Smooth muscle cell (in vitro differentiated cells): ENCODE results near the gene ZNF778. TPM values are rescaled to one million over a fixed set of nuclear protein-coding genes. Genes with fewer than 3 reads are reported as not detected.

Experiments
- DNase-seq: peaks from one replicate; lab custom pipeline; 2025; ENCODE audit not compliant: unreplicated experiment; lab: John Stamatoyannopoulos, UW
- H2AFZ ChIP-seq: fragments of 200-600 bp; sonication (generic); 2 replicates; pipeline ENCODE4 v1.6.0; 2016; ENCODE audit warnings: antibody characterized with exemption, low read depth, mild to moderate bottlenecking
- H3F3A ChIP-seq: fragments of 200-600 bp; sonication (generic); 2 replicates; pipeline ENCODE4 v1.6.0; 2017; ENCODE audit warnings: antibody characterized with exemption, low read depth
- H3K27ac ChIP-seq: fragments of 200-600 bp; sonication (generic); 2 replicates; pipeline ENCODE4 v1.5.1; 2016; ENCODE audit warnings: low read depth, mild to moderate bottlenecking
- H3K27me3 ChIP-seq: fragments of 200-600 bp; sonication (generic); 2 replicates; pipeline ENCODE4 v1.6.1; 2016; ENCODE audit warnings: low read depth, mild to moderate bottlenecking
- H3K36me3 ChIP-seq: fragments of 200-600 bp; sonication (generic); 2 replicates; pipeline ENCODE4 v1.5.1; 2016; ENCODE audit warnings: low read depth
- H3K4me1 ChIP-seq: fragments of 200-600 bp; sonication (generic); 2 replicates; pipeline ENCODE4 v1.5.1; 2016; ENCODE audit warnings: low read depth
- H3K4me2 ChIP-seq: fragments of 200-600 bp; sonication (generic); 2 replicates; pipeline ENCODE4 v1.6.0; 2016; ENCODE audit warnings: mild to moderate bottlenecking
- H3K4me3 ChIP-seq: fragments of 200-600 bp; sonication (generic); 2 replicates; pipeline ENCODE4 v1.5.1; 2016; ENCODE audit warnings: mild to moderate bottlenecking
- H3K79me2 ChIP-seq: fragments of 200-600 bp; sonication (generic); 2 replicates; pipeline ENCODE4 v1.6.0; 2016; ENCODE audit warnings: low read depth, mild to moderate bottlenecking
- H3K9ac ChIP-seq: fragments of 200-600 bp; sonication (generic); 2 replicates; pipeline ENCODE4 v1.6.0; 2016; ENCODE audit warnings: low read depth
- H3K9me3 ChIP-seq: fragments of 200-600 bp; sonication (generic); replicated peaks from 2 replicates; pipeline ENCODE4 v1.5.1; 2016; ENCODE audit warnings: low read depth
- H4K20me1 ChIP-seq: fragments of 200-600 bp; sonication (generic); 2 replicates; pipeline ENCODE4 v1.6.0; 2016; ENCODE audit warnings: low read depth
- CTCF ChIP-seq: fragments of 200-600 bp; sonication (generic); IDR thresholded peaks from 2 replicates; pipeline ENCODE4 v1.5.1; 2017; ENCODE audit warnings: borderline replicate concordance, mild to moderate bottlenecking, antibody characterized with exemption; ENCODE audit not compliant: insufficient read depth, poor library complexity, severe bottlenecking
- WGBS: methylation state at CpG from one replicate; pipeline ENCODE4 v1.1.7; 2016; ENCODE audit warnings: low lambda C conversion rate; 5-methylcytosine and 5-hydroxymethylcytosine counted together
- polyA plus RNA-seq: library from polyadenylated mRNA; unstranded; fragments of >200 nt; fragmentation: Nextera tagmentation; extraction: Ambion mirVana; gene quantifications from 2 replicates; pipeline ENCODE4 v1.2.1, GENCODE V29; 2016
- total RNA-seq: library from RNA; depleted of rRNA; stranded (reverse); fragments of >200 nt; gene quantifications from 2 replicates; pipeline ENCODE4 v1.2.3, GENCODE V29; 2014

The ZNF778 gene
- total and polyA plus RNA-seq, 2 experiments from 2014 or later = 3.0 to 6.2 TPM

GRCh38 chr16:89279666-89280481, 62.4 kb downstream of the ZNF778 start:
- WGBS = 98% methylated on average over 56 of the region's 65 CpGs
- Histone ChIP-seq H3K4me2 (no peak overlapping the region), H3K4me3 (no peak overlapping the region), H4K20me1 (peaks cover 32% of the 10 kb centered on the region), H3K9me3 (no peaks in the 10 kb centered on the region), H3F3A (no peaks in the 10 kb centered on the region), H3K79me2 (no peaks in the 10 kb centered on the region), H3K27me3 (no peaks in the 10 kb centered on the region), H3K9ac (no peak overlapping the region), H3K4me1 (no peaks in the 10 kb centered on the region), H3K27ac (no peak overlapping the region), H2AFZ (no peak overlapping the region), H3K36me3 (no peaks in the 10 kb centered on the region)
- TF ChIP-seq CTCF = no peak
- DNase-seq = no peak

- Histone ChIP-seq H3K79me2 (no peaks in the 10 kb centered on the region), H3K9me3 (no peaks in the 10 kb centered on the region), H3K36me3 (peaks cover 5% of the 10 kb centered on the region), H3K9ac (no peak overlapping the region), H3K4me3 (no peak overlapping the region), H4K20me1 (peaks cover 31% of the 10 kb centered on the region), H2AFZ (no peak overlapping the region), H3F3A (no peaks in the 10 kb centered on the region), H3K4me2 (no peak overlapping the region), H3K27me3 (no peaks in the 10 kb centered on the region), H3K4me1 (no peaks in the 10 kb centered on the region), H3K27ac (no peak overlapping the region)
- no peak for TF ChIP-seq CTCF
- DNase-seq = no peak
- whole genome bisulfite sequencing = 98% methylated on average over 36 of the region's 44 CpGs
These were observed 63.2 kb downstream of the ZNF778 start for GRCh38 chr16:89280546-89281188.

GRCh38 chr16:89281189-89281577, 63.7 kb downstream of the ZNF778 start:
- Histone ChIP-seq H3K27me3 (no peaks in the 10 kb centered on the region), H2AFZ (no peak overlapping the region), H4K20me1 (peaks cover 26% of the 10 kb centered on the region), H3K9me3 (no peaks in the 10 kb centered on the region), H3F3A (no peaks in the 10 kb centered on the region), H3K36me3 (peaks cover 5% of the 10 kb centered on the region), H3K79me2 (no peaks in the 10 kb centered on the region), H3K4me2 (no peak overlapping the region), H3K27ac (no peak overlapping the region), H3K9ac (no peak overlapping the region), H3K4me3 (no peak overlapping the region), H3K4me1 (no peaks in the 10 kb centered on the region)
- no peak for DNase-seq
- TF ChIP-seq CTCF = no peak
- whole genome bisulfite sequencing = 100% methylated on average over 13 of the region's 28 CpGs
